Measurements from ENCODE around the gene HMBS. TPM values are rescaled to one million over a fixed set of nuclear protein-coding genes. Genes with fewer than 3 reads are reported as not detected.

Gene HMBS
- total and polyA plus RNA-seq, 2 of the 8 experiments (the other 6 are each of a cell fraction or from before 2014, with no cell fraction given) = 69.3 to 109 TPM

- peaks cover 0 to 13% (median 7%) of the 10 kb centered on the region in 4 experiments; a peak in 6 of 7 replicates for H3K4me1 ChIP-seq (replicated peaks in 1 of 4; ENCODE audit: control insufficient read depth in 3 of 4, insufficient read depth in 4 of 4, low read length in 3 of 4)
- ChIA-PET CTCF (ENCODE audit: partially characterized antibody) (interaction anchor here (0.8 to 5.4 kb wide), 8 partner anchors 11 to 212 kb away, joined by 3 to 25 read pairs (median 4); no protein-coding TSS in a partner anchor), POLR2A (ENCODE audit: partially characterized antibody) (interaction anchor here (0.7 to 10.6 kb wide), 7 partner anchors 9 to 205 kb away, joined by 3 to 139 read pairs (median 5); partner anchors contain the start of genes DPAGT1, HINFP and MCAM)
- peaks cover 0 to 4% of the 10 kb centered on the region in 2 experiments for H4K20me1 ChIP-seq (replicated peaks in 1 of 2; ENCODE audit: control insufficient read depth in 1 of 2, insufficient read depth in 2 of 2, low read length in 2 of 2)
- TF ChIP-seq RAD21 (IDR thresholded peaks at IDR 0.05 in 1 of 2, conservative IDR thresholded peaks at IDR 0.05 in 1 of 2; ENCODE audit: low read depth in 2 of 2, low read length in 2 of 2) (no peak), BCL11A (IDR thresholded peaks at IDR 0.05; ENCODE audit: low read depth in 2 of 2, low read length in 2 of 2) (no peak), ZNF274 (IDR thresholded peaks at IDR 0.05; ENCODE audit: borderline replicate concordance, extremely low read depth, low read length) (no peak), HDAC6 (IDR thresholded peaks at IDR 0.05; ENCODE audit: low read depth, low read length) (no peak), BRCA1 (IDR thresholded peaks at IDR 0.05; ENCODE audit: low read depth, low read length) (no peak), KDM1A (IDR thresholded peaks at IDR 0.05; ENCODE audit: borderline replicate concordance, low read length) (no peak), CHD2 (IDR thresholded peaks at IDR 0.05; ENCODE audit: low read length) (no peak), CBX8 (IDR thresholded peaks at IDR 0.05; ENCODE audit: borderline replicate concordance, low read depth, low read length) (no peak)
- no peak overlapping the region for H2BK12ac ChIP-seq (ENCODE audit: low read depth, low read length)
- H3K9me3 ChIP-seq (ENCODE audit: insufficient read depth in 2 of 2, low read depth in 1 of 2, low read length in 1 of 2) = no peaks in the 10 kb centered on the region
- H3K23me2 ChIP-seq (ENCODE audit: low read depth, low read length) = peaks cover 12% of the 10 kb centered on the region
- H2BK15ac ChIP-seq (ENCODE audit: low read length) = no peak overlapping the region
- no peak overlapping the region for H2AFZ ChIP-seq (ENCODE audit: low read length)
- no peak overlapping the region for H3K56ac ChIP-seq (replicated peaks; ENCODE audit: insufficient read length, low read depth, low read length)
- H3K4me3 ChIP-seq (ENCODE audit: extremely low read depth in 1 of 4, insufficient read depth in 2 of 4, low read depth in 3 of 4, low read length in 4 of 4) = no peak overlapping the region
- H4K5ac ChIP-seq (ENCODE audit: insufficient read length, low read depth, low read length) = no peak overlapping the region
- H2BK120ac ChIP-seq (replicated peaks; ENCODE audit: low read depth, low read length) = no peak overlapping the region
- H3K36me3 ChIP-seq (ENCODE audit: control insufficient read depth in 2 of 4, insufficient read depth in 4 of 4, low read length in 3 of 4) = no peaks in the 10 kb centered on the region; a peak in 1 of 8 replicates
- no peak overlapping the region for H2AK5ac ChIP-seq (ENCODE audit: low read depth, low read length)
- H3K4me2 ChIP-seq (ENCODE audit: insufficient read depth in 1 of 2, low read depth in 2 of 2, low read length in 2 of 2) = no peak overlapping the region
- peaks cover 2 to 20% (median 15%) of the 10 kb centered on the region in 4 experiments for H3K27me3 ChIP-seq (replicated peaks in 1 of 4; ENCODE audit: control insufficient read depth in 3 of 4, extremely low read depth in 1 of 4, insufficient read depth in 3 of 4, low read length in 3 of 4)
- H4K91ac ChIP-seq (replicated peaks; ENCODE audit: insufficient read length, low read length) = no peak overlapping the region
- no peak overlapping the region for H3K9ac ChIP-seq (replicated peaks in 1 of 4; ENCODE audit: extremely low read depth in 1 of 4, low read depth in 3 of 4, low read length in 3 of 4)
- H3K79me2 ChIP-seq (ENCODE audit: control insufficient read depth in 1 of 2, insufficient read depth in 2 of 2, low read length in 2 of 2) = no peaks in the 10 kb centered on the region
- no peak overlapping the region for H3K4ac ChIP-seq (replicated peaks; ENCODE audit: insufficient read length, low read depth, low read length)
- no peak overlapping the region for H2BK5ac ChIP-seq (ENCODE audit: low read depth, low read length)
- WGBS, 2 experiments (ENCODE audit: extremely low coverage in 1 of 2, insufficient coverage in 1 of 2, insufficient read length in 1 of 2, insufficient replicate concordance in 2 of 2, low coverage in 1 of 2, low lambda C conversion rate in 2 of 2, missing lambda C conversion rate in 1 of 2) = 88% methylated on average over 11 of the region's 11 CpGs; no CpG with 5 or more reads in 1 of the 2 experiments
- H3K14ac ChIP-seq (ENCODE audit: insufficient read length) = no peak overlapping the region
- peak overlapping the region; percentile 3; the same call in 1 of the 2 replicates for H4K8ac ChIP-seq (ENCODE audit: extremely low read depth, insufficient read depth, low read length)
- DNase-seq (ENCODE audit: low read depth in 1 of 2, low spot score in 2 of 2) (no peak), FAIRE-seq (no peak)
- no peak overlapping the region for H3K18ac ChIP-seq (ENCODE audit: extremely low read depth, low read length)
- no peaks in the 10 kb centered on the region; the same call in 1 of the 2 replicates for H3K79me1 ChIP-seq (ENCODE audit: low read depth, low read length)
- no peak overlapping the region for H2BK20ac ChIP-seq (ENCODE audit: low read length)
- no peak overlapping the region for H3K23ac ChIP-seq (ENCODE audit: insufficient read length)
- no peak overlapping the region for H3K27ac ChIP-seq (ENCODE audit: low read depth, low read length)
These were observed 26.8 kb downstream of the HMBS start for GRCh38 chr11:119111361-119111925.
